Measurements from ENCODE around the gene HDDC3.
A peak's percentile ranks its signal among the peaks of the same experiment; 100 is the strongest.

Gene HDDC3

GRCh38 chr15:90941038-90941437 is 8.7 kb upstream of the HDDC3 start:
- DNase-seq (ENCODE audit: low spot score): no peak

GRCh38 chr15:90939756-90940155 is 7.4 kb upstream of the HDDC3 start:
- DNase-seq (ENCODE audit: low spot score): no peak
- in situ Hi-C loops (cut with MboI; ENCODE audit: low sequenced_read_pairs, unreplicated experiment): no loop called here
- no peak for TF ChIP-seq CTCF (IDR thresholded peaks at IDR 0.05; ENCODE audit: borderline replicate concordance, control extremely low read depth, extremely low read depth, insufficient read depth, missing control alignments)

More at GRCh38 chr15:90941038-90941437, 8.7 kb upstream of the HDDC3 start:
- in situ Hi-C loops (cut with MboI; ENCODE audit: low sequenced_read_pairs, unreplicated experiment): no loop called here
- no peak for TF ChIP-seq CTCF (IDR thresholded peaks at IDR 0.05; ENCODE audit: borderline replicate concordance, control extremely low read depth, extremely low read depth, insufficient read depth, missing control alignments)

GRCh38 chr15:90938261-90938660 is 5.9 kb upstream of the HDDC3 start:
- DNase-seq (ENCODE audit: low spot score): no peak
- no peak for TF ChIP-seq CTCF (IDR thresholded peaks at IDR 0.05; ENCODE audit: borderline replicate concordance, control extremely low read depth, extremely low read depth, insufficient read depth, missing control alignments)
- in situ Hi-C loops (cut with MboI; ENCODE audit: low sequenced_read_pairs, unreplicated experiment): no loop called here

DNA sequence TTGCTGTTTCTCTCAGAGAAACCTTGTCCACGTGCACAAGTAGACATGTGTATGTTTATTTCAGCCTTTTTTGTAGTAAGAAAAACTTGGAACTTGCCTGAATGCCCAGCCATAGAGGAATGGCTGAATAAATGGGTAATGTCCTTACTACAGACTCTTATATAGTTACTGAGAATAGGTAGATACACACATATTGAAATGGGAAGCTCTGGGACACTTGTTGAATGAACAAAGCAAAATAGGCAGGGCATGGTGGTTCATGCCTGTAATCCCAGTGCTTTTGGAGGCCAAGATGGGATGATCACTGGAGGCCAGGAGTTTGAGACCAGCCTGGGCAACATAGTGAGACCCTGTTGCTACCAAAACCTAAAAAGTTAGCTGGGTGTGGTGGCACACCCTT is 4.5 kb upstream of the HDDC3 start:
- in situ Hi-C loops (cut with MboI; ENCODE audit: low sequenced_read_pairs, unreplicated experiment): no loop called here
- TF ChIP-seq CTCF (IDR thresholded peaks at IDR 0.05; ENCODE audit: borderline replicate concordance, control extremely low read depth, extremely low read depth, insufficient read depth, missing control alignments): no peak
- DNase-seq (ENCODE audit: low spot score): no peak

DNA sequence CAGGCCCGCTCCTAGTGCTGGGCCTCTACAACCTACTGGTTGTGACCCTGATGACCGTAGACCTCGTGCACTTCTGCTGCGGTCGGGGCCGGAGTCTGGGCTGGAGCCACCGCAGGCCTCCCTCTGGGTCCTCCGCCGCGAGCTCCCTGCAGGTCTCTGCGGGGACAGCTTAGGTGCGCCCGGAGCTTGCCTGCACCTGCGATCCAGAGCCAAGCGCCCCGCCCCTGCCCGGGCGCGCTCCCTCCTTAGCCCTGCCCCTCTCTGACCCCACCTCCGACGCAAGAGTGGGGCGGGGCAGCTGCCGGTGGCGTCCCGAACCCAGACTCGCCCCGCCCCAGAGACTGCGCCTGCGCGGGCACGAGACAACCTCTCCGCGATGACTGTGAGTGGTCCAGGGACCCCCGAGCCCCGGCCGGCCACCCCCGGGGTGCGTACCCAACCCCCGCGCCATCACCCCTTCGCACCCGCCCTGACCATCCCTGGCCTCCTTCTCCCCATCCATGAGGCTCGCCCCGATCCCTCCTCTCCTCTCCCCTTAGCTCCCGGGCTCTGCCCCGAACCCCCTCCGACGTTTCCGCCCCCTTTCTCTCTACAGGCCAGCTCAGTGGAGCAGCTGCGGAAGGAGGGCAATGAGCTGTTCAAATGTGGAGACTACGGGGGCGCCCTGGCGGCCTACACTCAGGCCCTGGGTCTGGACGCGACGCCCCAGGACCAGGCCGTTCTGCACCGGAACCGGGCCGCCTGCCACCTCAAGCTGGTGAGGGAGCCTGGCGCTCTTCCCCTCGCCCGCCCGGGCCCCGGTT is 2.8 kb upstream of the HDDC3 start, which contains the start of gene UNC45A:
TSS of gene UNC45A (plus strand) at position 337 of the 803 bp plus-strand sequence. CDS start at position 377, 40 bp downstream.
- in situ Hi-C loops (cut with MboI; ENCODE audit: low sequenced_read_pairs, unreplicated experiment): no loop called here
- DNase-seq (ENCODE audit: low spot score): peak; percentile 99
- no peak for TF ChIP-seq CTCF (IDR thresholded peaks at IDR 0.05; ENCODE audit: borderline replicate concordance, control extremely low read depth, extremely low read depth, insufficient read depth, missing control alignments)

DNA sequence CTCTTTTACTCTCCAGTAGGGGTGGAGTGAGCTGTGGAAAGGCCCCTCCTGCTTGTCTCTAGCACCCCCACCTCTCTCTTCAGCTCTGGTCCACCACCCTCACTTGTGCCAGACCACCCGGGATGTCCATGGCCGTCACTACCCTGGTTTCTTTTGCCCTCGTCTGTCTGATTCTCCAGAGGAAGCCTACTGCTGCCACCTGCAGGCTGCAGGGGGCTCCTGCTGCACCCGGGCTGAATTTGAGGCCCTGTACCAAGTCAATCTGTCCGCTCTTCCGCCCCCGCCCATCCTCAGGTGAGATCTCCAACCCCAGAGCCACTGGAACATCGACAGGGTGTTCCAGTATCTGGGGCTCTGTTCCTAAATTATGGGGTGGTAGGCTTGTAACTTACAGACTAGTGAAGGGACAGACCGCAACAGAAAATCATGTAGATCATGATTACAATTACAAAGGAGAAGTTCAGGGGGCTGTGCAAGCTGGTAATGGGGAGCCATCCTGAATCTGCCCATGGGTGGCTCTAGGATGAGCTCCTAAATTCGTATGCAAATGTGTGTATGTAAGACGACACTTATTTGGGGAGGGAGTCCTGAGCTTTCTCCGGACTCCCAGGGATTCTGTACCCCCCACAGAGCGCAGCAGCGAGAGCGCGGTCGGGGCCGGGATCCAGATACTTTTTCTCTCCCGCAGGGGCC is 2.1 kb upstream of the HDDC3 start:
- in situ Hi-C loops (cut with MboI; ENCODE audit: low sequenced_read_pairs, unreplicated experiment): no loop called here

More for the DNA sequence above, 2.1 kb upstream of the HDDC3 start:
- TF ChIP-seq CTCF (IDR thresholded peaks at IDR 0.05; ENCODE audit: borderline replicate concordance, control extremely low read depth, extremely low read depth, insufficient read depth, missing control alignments): peak; percentile 99
- DNase-seq (ENCODE audit: low spot score): peak; percentile 86
